PC-9 (cell line): ENCODE data around the gene TTC39B.

Experiments used
- EZH2 ChIP-seq: fragments of 200-600 bp; sonication (generic); IDR thresholded peaks from 2 replicates; pipeline ENCODE4 v1.8.0; 2017; ENCODE audit warnings: antibody characterized with exemption, low read depth
- TF ChIP-seq, protein P1 (sequence below): fragments of 200-600 bp; sonication (generic); conservative IDR thresholded peaks from 2 replicates; pipeline ENCODE4 v1.6.1; 2017; ENCODE audit warnings: mixed run types, antibody characterized with exemption, mild to moderate bottlenecking, moderate library complexity

DNA sequence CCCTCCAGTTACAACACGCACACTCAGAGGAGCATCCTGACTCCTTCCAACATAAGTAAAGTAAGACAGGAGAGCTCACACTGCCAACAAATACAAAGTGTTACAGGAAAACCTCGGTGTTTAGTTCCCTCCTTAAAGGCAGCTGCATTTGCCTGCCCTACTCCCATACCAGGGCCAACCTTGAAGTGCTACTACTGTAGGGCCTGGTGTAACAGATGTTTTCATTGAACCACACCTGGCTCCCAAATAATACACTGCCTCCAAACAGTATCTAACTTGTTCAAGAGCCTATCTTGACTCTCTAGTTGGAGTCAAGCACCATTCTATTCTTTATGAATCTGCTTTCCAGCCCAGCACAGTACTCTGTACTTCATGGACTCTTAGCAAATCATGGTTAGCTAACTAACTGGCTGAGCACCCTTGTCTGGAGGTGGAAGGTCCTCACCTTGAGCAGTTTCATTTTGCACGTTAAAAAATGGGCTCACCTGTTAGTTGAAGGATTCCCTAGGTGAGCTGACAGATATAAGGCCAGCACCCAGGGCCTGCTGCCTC is 34.6 kb downstream of the TTC39B start:
- TF ChIP-seq, protein P1, sequence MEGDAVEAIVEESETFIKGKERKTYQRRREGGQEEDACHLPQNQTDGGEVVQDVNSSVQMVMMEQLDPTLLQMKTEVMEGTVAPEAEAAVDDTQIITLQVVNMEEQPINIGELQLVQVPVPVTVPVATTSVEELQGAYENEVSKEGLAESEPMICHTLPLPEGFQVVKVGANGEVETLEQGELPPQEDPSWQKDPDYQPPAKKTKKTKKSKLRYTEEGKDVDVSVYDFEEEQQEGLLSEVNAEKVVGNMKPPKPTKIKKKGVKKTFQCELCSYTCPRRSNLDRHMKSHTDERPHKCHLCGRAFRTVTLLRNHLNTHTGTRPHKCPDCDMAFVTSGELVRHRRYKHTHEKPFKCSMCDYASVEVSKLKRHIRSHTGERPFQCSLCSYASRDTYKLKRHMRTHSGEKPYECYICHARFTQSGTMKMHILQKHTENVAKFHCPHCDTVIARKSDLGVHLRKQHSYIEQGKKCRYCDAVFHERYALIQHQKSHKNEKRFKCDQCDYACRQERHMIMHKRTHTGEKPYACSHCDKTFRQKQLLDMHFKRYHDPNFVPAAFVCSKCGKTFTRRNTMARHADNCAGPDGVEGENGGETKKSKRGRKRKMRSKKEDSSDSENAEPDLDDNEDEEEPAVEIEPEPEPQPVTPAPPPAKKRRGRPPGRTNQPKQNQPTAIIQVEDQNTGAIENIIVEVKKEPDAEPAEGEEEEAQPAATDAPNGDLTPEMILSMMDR: no peak
- no peak for TF ChIP-seq EZH2
